GM10847 (cell line): ENCODE data around the gene PCYOX1L.

Experiments
- POLR2A ChIP-seq: IDR thresholded peaks from 2 replicates; pipeline ENCODE4 v1.6.1; 2011; ENCODE audit not compliant: insufficient read length; ENCODE audit errors: extremely low read depth

The PCYOX1L gene

DNA sequence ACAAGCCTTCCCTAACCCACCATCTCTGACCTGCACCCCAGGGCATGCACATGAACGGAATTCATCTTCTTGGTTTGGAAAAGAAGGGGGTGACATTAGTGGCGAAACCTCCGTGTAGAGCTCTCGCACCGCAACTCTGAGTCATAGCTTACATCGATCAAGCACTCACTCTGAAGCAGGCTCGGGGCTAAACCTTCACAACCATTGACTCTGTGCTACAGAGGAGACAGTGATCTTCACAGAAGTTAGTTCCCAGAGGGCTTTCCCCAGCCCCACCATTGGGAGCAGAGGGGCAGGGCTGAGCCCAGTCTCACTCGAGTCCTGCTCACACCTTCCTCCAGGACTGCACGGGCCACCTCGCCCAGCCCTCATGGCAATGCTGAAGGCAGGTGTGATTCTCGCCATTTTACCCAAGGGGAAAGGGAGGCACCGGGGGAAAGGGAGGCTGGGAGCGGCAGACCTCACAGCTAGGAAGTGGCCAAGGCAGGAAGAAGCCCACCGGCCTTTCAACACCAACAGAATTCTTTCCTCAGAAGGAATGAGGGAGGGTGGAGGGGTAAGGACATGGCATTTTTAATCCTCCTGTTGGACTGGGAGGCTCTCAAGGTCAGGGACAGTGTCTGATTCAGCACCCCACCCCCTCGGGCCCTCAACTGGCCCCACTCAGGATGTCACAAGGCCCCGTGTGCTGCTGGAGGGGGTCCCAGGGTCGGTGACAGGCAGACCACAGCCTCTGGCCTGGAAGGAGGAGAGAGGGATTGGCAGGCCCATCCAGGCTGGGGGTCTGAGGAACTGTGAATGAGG, 47.1 kb downstream of the PCYOX1L start:
- TF ChIP-seq POLR2A: no peak

DNA sequence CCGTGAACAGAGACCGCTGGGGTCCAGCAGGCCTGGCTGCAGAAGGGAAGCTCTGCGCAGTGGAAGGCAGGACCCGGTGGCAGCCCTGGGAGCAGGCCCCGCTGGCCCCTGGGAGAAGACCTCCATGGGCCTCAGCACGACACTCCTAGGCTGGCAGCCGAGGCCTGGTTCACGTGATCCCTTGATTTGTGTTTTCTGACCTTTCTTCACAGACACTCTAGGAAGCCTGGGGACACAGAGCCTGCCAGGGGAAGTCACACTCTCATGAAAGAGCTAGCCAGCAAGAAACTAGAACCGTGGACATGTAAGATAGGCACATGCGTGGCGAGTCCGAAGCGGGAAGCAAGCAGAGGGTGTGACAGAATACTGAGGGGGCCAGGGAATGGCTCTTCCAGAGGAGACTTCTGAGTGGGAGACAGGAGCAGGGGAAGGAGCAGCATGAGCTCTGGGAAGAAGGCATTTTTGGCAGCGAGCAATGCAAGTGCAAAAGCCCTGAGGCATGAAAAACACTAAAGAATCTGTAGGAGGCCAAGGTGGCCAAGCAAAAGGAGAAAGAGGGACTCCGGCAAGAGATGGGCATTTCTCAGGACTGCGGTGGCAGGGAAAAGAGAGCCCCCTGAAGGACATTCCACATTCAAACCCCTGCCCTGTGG, 47.8 kb downstream of the PCYOX1L start:
- no peak for TF ChIP-seq POLR2A

DNA sequence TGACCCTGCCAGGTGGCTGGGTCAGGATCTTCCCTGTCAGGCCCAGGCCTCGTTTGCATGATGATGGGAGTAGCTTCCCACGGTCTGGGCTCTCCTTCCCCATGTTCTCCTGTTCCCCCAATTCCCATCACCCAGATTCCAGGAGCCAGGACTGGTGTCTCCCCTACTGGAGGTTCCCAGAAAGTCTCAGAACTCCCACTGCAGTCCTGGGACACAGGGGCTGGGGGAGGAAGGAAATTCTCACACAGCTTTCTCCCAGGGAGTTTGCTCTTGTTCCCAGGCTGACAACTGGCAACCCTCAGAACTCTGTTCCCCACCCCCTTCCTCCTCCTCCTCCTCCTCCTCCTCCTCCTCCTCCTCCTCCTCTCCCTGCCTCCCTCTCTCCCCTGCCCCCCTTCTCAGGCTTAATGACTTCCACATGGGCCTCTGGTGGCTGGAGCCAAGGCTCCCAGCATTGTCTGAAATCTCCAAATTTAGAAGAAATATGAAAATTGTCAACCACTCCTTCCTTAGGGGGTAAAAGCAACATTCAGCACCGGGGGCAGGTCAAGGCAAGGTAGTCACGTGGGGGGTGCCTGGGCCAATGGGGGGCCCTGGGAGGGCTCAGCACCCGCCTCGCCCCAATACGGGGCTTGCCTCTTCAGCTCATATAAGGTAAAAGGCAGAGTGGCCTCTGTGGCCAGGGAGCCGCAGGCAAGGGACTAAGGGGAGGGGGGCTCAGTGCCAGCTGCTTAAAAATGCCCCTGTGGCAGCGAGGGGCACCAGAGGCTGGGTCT, 48.5 kb downstream of the PCYOX1L start:
- TF ChIP-seq POLR2A: no peak

GRCh38 chr5:149406979-149407306, 49.1 kb downstream of the PCYOX1L start:
- no peak for TF ChIP-seq POLR2A

DNA sequence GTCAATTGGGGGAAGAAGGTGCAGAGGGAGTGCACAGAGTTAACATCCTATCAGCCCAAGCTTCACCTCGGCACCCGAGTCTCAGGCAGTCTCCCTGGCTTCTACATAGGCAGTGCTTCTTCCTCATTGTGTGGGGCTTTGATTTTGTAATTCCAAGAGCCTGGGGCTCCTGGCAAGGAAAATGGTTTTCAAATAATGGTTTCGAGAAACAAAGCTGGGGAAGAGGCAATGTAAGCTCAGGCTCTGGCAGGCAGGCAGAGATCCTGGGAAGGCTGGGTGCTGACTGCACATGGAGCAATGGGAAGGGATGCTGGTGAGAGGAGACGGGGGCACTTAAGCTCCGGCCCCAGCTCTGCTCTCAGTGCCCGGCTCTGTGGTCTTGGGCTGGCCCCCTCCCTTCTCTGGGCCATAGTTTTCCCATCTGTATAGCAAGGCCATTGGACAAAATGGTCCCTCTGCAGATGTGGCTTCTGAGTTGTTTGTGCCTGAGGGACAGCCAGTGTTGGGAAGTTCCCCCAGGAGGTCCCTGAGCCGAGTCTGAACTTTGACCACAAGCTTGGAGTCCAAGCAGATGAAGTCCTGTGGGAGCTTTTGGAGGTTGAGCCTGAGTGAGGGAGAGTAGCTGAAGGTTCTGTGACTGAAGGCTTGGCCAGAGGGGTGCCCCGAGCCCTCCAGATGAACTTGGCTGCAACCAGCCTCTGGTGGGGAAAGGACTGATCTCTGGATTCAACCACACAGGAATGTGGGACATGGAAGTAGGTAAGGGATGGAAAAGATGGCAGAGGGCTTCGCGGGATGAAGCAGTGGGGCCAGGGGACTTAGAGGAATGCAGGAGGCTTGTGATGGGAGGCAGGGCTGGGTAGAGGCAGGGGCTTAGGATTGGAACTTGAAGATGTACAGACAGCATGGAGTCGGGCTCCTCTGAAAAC, 49.7 kb downstream of the PCYOX1L start:
- TF ChIP-seq POLR2A: no peak

GRCh38 chr5:149408252-149409099, 50.6 kb downstream of the PCYOX1L start:
- TF ChIP-seq POLR2A: no peak

- TF ChIP-seq POLR2A: no peak
Observed at GRCh38 chr5:149409268-149409948, 51.6 kb downstream of the PCYOX1L start.

DNA sequence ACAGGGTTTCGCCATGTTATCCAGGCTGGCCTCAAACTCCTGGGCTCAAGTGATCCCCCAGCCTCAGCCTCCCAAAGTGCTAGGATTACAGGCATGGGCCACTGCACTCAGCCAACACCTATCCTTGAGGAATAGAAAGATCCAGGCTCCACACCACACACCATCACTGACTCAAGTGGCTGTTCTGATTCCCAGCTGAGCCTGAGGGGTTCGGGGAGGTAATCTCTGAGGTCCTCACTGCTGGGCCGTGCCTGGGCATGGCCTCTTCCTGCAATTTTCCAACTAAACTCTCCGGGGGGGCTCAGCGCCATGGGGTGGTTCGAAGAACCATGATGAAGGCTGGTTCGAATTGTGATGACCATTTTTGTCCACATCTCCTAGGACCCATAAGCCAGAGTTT, 52.2 kb downstream of the PCYOX1L start:
- TF ChIP-seq POLR2A: no peak

- TF ChIP-seq POLR2A: no peak
Observed at GRCh38 chr5:149410721-149411432, 53.0 kb downstream of the PCYOX1L start.

GRCh38 chr5:149411738-149412519, 54.1 kb downstream of the PCYOX1L start:
- TF ChIP-seq POLR2A: no peak

GRCh38 chr5:149412783-149413476, 55.1 kb downstream of the PCYOX1L start:
- TF ChIP-seq POLR2A: no peak
